Measurements from ENCODE around the gene PRKCE.

DNA sequence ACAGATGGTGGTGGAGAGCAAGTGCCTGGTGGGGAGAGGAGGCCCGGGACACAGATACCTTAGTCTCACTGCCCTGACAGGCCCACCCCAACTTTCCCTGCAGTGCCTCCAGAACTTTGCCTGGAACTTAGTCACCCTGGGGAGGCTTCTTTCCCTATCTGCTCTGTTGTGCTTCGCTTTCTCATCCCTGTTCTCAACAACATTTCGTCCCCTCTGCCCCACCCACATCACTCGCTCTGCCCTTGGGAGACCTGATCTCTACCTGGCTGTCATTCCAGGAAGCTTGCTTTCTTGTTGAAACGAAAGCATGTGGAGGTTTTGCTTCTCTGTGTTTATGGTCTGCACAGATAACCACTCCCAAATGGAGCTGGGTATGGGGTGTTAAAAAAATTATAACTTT is 93.8 kb downstream of the PRKCE start:
- TF ChIP-seq, protein P1, sequence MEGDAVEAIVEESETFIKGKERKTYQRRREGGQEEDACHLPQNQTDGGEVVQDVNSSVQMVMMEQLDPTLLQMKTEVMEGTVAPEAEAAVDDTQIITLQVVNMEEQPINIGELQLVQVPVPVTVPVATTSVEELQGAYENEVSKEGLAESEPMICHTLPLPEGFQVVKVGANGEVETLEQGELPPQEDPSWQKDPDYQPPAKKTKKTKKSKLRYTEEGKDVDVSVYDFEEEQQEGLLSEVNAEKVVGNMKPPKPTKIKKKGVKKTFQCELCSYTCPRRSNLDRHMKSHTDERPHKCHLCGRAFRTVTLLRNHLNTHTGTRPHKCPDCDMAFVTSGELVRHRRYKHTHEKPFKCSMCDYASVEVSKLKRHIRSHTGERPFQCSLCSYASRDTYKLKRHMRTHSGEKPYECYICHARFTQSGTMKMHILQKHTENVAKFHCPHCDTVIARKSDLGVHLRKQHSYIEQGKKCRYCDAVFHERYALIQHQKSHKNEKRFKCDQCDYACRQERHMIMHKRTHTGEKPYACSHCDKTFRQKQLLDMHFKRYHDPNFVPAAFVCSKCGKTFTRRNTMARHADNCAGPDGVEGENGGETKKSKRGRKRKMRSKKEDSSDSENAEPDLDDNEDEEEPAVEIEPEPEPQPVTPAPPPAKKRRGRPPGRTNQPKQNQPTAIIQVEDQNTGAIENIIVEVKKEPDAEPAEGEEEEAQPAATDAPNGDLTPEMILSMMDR (IDR thresholded peaks at IDR 0.05), result no peak
- no peak for TF ChIP-seq EZH2 (IDR thresholded peaks at IDR 0.05; ENCODE audit: borderline replicate concordance, insufficient read depth, low read depth, low read length, poor library complexity, severe bottlenecking)
